Thyroid gland (tissue), 4 donors: ENCODE data around the gene SLC16A2.

Source experiments
- POLR2A ChIP-seq, 2 donors: fragments of 450-650 bp; IDR thresholded peaks; one replicate each; pipeline ENCODE4 v1.6.1; 2017; ENCODE audit warnings: antibody characterized with exemption in 2 of 2, mild to moderate bottlenecking in 2 of 2, moderate library complexity in 1 of 2
- TF ChIP-seq, protein P1 (sequence below), 6 experiments: fragments of 200-600 bp in 3 of 6; fragments of 450-650 bp in 3 of 6; sonication (generic) in 3 of 6; IDR thresholded peaks; one replicate each; pipeline ENCODE4 v1.5.1; 2016 to 2019; ENCODE audit warnings: antibody characterized with exemption in 6 of 6, mild to moderate bottlenecking in 2 of 6, inconsistent platforms in 1 of 6, moderate library complexity in 1 of 6

DNA sequence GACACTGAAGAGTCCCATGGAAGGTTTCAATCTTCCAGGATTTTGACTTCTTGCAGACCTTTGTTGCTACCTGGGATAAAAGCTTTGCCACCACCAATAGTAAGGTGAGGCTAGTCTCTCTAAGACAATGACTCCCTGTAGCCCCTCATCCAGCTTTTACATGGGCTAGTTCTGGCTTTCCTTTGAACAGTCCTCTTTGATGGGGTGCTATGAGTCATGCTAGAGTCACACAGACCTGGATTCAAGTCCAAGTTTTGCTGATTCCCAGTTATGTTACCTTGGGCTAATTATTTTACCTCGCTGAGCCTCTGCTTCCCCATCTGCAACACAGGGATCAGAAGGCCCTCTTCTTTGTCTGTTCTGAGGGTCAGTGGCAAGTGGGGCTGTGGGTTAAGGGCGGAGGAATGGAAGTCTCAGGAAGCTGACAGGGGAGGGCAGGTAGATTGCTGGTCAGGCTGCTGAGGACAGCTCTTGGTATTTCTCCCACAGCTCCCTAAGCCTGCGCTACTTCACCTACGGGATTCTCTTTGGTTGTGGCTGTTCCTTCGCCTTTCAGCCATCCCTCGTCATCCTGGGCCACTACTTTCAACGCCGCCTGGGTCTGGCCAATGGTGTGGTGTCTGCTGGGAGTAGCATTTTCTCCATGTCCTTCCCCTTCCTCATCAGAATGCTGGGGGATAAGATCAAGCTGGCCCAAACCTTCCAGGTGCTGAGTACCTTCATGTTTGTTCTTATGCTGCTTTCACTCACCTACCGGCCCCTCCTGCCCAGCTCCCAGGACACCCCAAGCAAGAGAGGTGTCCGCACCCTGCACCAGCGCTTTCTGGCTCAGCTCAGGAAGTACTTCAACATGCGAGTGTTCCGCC lies 102.8 kb downstream of the SLC16A2 start:
- TF ChIP-seq, protein P1, sequence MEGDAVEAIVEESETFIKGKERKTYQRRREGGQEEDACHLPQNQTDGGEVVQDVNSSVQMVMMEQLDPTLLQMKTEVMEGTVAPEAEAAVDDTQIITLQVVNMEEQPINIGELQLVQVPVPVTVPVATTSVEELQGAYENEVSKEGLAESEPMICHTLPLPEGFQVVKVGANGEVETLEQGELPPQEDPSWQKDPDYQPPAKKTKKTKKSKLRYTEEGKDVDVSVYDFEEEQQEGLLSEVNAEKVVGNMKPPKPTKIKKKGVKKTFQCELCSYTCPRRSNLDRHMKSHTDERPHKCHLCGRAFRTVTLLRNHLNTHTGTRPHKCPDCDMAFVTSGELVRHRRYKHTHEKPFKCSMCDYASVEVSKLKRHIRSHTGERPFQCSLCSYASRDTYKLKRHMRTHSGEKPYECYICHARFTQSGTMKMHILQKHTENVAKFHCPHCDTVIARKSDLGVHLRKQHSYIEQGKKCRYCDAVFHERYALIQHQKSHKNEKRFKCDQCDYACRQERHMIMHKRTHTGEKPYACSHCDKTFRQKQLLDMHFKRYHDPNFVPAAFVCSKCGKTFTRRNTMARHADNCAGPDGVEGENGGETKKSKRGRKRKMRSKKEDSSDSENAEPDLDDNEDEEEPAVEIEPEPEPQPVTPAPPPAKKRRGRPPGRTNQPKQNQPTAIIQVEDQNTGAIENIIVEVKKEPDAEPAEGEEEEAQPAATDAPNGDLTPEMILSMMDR (IDR thresholded peaks at IDR 0.05), result no peak
- TF ChIP-seq POLR2A (IDR thresholded peaks at IDR 0.05), result no peak
